SK-N-SH (cell line): Measurements from ENCODE around the gene OR5A2. TPM values are rescaled to one million over a fixed set of nuclear protein-coding genes. Genes with fewer than 3 reads are reported as not detected.

ENCODE experiments used
- CTCF ChIA-PET: fragments of 300-600, 350-600 bp; formaldehyde crosslinking; extraction: SDS; loops from one replicate; lab custom pipeline; 2021; lab: Yijun Ruan, JAX
- POLR2A ChIA-PET: fragments of 350-600 bp; sonication (Branson Sonifier 250); formaldehyde crosslinking; extraction: SDS; loops from one replicate; lab custom pipeline; 2020; ENCODE audit warnings: antibody characterized with exemption, inconsistent platforms; lab: Yijun Ruan, JAX
- DNase-seq: peaks from one replicate; pipeline ENCODE4 v3.0.0; 2012
- H2AFZ ChIP-seq: fragments of 200-600 bp; sonication (generic); 2 replicates; pipeline ENCODE4 v1.8.1; 2016; ENCODE audit warnings: antibody characterized with exemption, mild to moderate bottlenecking, low read depth
- H3F3A ChIP-seq: fragments of 200-600 bp; sonication (generic); replicated peaks from 2 replicates; pipeline ENCODE3; 2016; ENCODE audit warnings: antibody characterized with exemption, mild to moderate bottlenecking; ENCODE audit not compliant: insufficient read depth
- H3K27ac ChIP-seq, 2 experiments: fragments of 200-500 bp in 1 of 2; fragments of 200-600 bp in 1 of 2; sonication (Bioruptor generic) in 1 of 2; sonication (generic), shearing (Covaris generic) in 1 of 2; 2 replicates each; pipeline versions ENCODE4 v1.5.1 to v1.6.1; 2014 to 2016; ENCODE audit warnings: low read depth in 2 of 2, inconsistent platforms in 1 of 2, low read length in 1 of 2, mild to moderate bottlenecking in 1 of 2, mixed read lengths in 1 of 2
- H3K27me3 ChIP-seq: fragments of 200-600 bp; sonication (generic), shearing (Covaris generic); 2 replicates; pipeline ENCODE4 v1.6.1; 2016; ENCODE audit warnings: mixed run types; ENCODE audit not compliant: insufficient read depth
- H3K36me3 ChIP-seq, 2 experiments: fragments of 200-500 bp in 1 of 2; fragments of 200-600 bp in 1 of 2; sonication (Bioruptor generic) in 1 of 2; sonication (generic) in 1 of 2; replicated peaks in 1 of 2; 2 replicates each; pipeline versions ENCODE3 to v1.5.1; 2014 to 2016; ENCODE audit warnings: low read length in 1 of 2, mild to moderate bottlenecking in 1 of 2; ENCODE audit not compliant: insufficient read depth in 2 of 2, control insufficient read depth in 1 of 2
- H3K4me1 ChIP-seq, 2 experiments: fragments of 200-500 bp in 1 of 2; fragments of 200-600 bp in 1 of 2; sonication (Bioruptor generic) in 1 of 2; sonication (generic), shearing (Covaris generic) in 1 of 2; 2 replicates each; pipeline versions ENCODE4 v1.5.1 to v1.6.1; 2014 to 2016; ENCODE audit warnings: low read depth in 1 of 2, low read length in 1 of 2, mixed run types in 1 of 2; ENCODE audit not compliant: insufficient read depth in 2 of 2, control insufficient read depth in 1 of 2
- H3K4me2 ChIP-seq: fragments of 200-600 bp; sonication (generic), shearing (Covaris generic); 2 replicates; pipeline ENCODE4 v1.6.1; 2017; ENCODE audit warnings: mixed run types
- H3K4me3 ChIP-seq, 2 experiments: fragments of 200-500 bp in 1 of 2; fragments of 200-600 bp in 1 of 2; sonication (Bioruptor generic) in 1 of 2; sonication (generic), shearing (Covaris generic) in 1 of 2; 2 replicates each; pipeline versions ENCODE4 v1.5.1 to v1.8.1; 2014 to 2016; ENCODE audit warnings: low read depth in 2 of 2, inconsistent platforms in 1 of 2, low read length in 1 of 2, mild to moderate bottlenecking in 1 of 2, mixed read lengths in 1 of 2, moderate library complexity in 1 of 2
- H3K79me2 ChIP-seq: fragments of 200-600 bp; sonication (generic); 2 replicates; pipeline ENCODE4 v1.8.1; 2017; ENCODE audit warnings: mild to moderate bottlenecking; ENCODE audit not compliant: insufficient read depth
- H3K9ac ChIP-seq: fragments of 200-600 bp; sonication (generic); 2 replicates; pipeline ENCODE4 v1.6.1; 2017; ENCODE audit warnings: mixed run types
- H3K9me2 ChIP-seq: fragments of 200-600 bp; sonication (generic); 2 replicates; pipeline ENCODE4 v1.6.1; 2017; ENCODE audit warnings: mixed run types
- H3K9me3 ChIP-seq: fragments of 200-600 bp; sonication (generic); 2 replicates; pipeline ENCODE4 v1.6.1; 2017; ENCODE audit warnings: mixed run types, mild to moderate bottlenecking, moderate library complexity
- H4K20me1 ChIP-seq: fragments of 200-600 bp; sonication (generic); 2 replicates; pipeline ENCODE4 v1.6.1; 2017; ENCODE audit warnings: mild to moderate bottlenecking, mixed run types; ENCODE audit not compliant: insufficient read depth
- CHD2 ChIP-seq: fragments of 150-350 bp; IDR thresholded peaks from 2 replicates; pipeline ENCODE4 v1.6.1; 2018; ENCODE audit warnings: low read length; ENCODE audit not compliant: partially characterized antibody
- EZH2phosphoT487 ChIP-seq: fragments of 200-600 bp; sonication (generic); IDR thresholded peaks from 2 replicates; pipeline ENCODE4 v1.6.1; 2017; ENCODE audit warnings: low read depth, mixed run types, mild to moderate bottlenecking, antibody characterized with exemption, moderate library complexity, borderline replicate concordance
- FOXJ3 ChIP-seq: sonication (generic); formaldehyde crosslinking; IDR thresholded peaks from 2 replicates; pipeline ENCODE4 v1.5.1; 2020; ENCODE audit warnings: mild to moderate bottlenecking, missing genetic modification reagents
- MEF2A ChIP-seq: IDR thresholded peaks from 2 replicates; pipeline ENCODE4 v1.4.0; 2012; ENCODE audit warnings: low read depth, borderline replicate concordance
- NFIC ChIP-seq: IDR thresholded peaks from 2 replicates; pipeline ENCODE4 v1.4.0; 2012; ENCODE audit warnings: borderline replicate concordance
- NRF1 ChIP-seq: IDR thresholded peaks from 2 replicates; pipeline ENCODE4 v1.6.1; 2012; ENCODE audit warnings: low read depth, mild to moderate bottlenecking, low read length
- RAD21 ChIP-seq: IDR thresholded peaks from 2 replicates; pipeline ENCODE4 v1.6.1; 2012; ENCODE audit warnings: mild to moderate bottlenecking, low read length
- RCOR1 ChIP-seq: fragments of 150-350 bp; IDR thresholded peaks from 2 replicates; pipeline ENCODE4 v1.6.1; 2017; ENCODE audit warnings: antibody characterized with exemption, low read length
- REST ChIP-seq: IDR thresholded peaks from 2 replicates; pipeline ENCODE4 v1.6.1; 2012; ENCODE audit warnings: mild to moderate bottlenecking, low read depth, low read length, moderate library complexity
- RFX5 ChIP-seq: IDR thresholded peaks from 2 replicates; pipeline ENCODE4 v1.6.1; 2012; ENCODE audit warnings: mild to moderate bottlenecking, improper control_type of control experiment, low read length
- RXRA ChIP-seq: IDR thresholded peaks from 2 replicates; pipeline ENCODE4 v1.4.0; 2012; ENCODE audit warnings: low read depth, mild to moderate bottlenecking, borderline replicate concordance
- TEAD4 ChIP-seq: IDR thresholded peaks from 2 replicates; pipeline ENCODE4 v1.4.0; 2012; ENCODE audit warnings: mild to moderate bottlenecking, borderline replicate concordance; ENCODE audit not compliant: insufficient read depth
- WGBS: methylation state at CpG from one replicate; pipeline ENCODE4 v1.1.6; 2017; ENCODE audit warnings: low lambda C conversion rate; 5-methylcytosine and 5-hydroxymethylcytosine counted together
- polyA plus RNA-seq, 3 experiments: library from polyadenylated mRNA; depleted of rRNA; stranded (reverse); fragments of >200 nt; gene quantifications; 2 replicates each; pipeline ENCODE4 v1.2.3, GENCODE V29; 2012
- TF ChIP-seq, protein P1 (sequence below): IDR thresholded peaks from 2 replicates; pipeline ENCODE4 v1.4.0; 2012; ENCODE audit warnings: low read depth
- TF ChIP-seq, protein P2 (sequence below): fragments of 150-350 bp; IDR thresholded peaks from 2 replicates; pipeline ENCODE4 v1.6.1; 2016; ENCODE audit warnings: mild to moderate bottlenecking, low read depth, low read length
- TF ChIP-seq, protein P3 (sequence below): IDR thresholded peaks from 2 replicates; pipeline ENCODE4; 2012

OR5A2 gene
- polyA plus RNA-seq, 1 of the 3 experiments (the other 2 are of a cell fraction), result not detected

- WGBS, result 0% methylated on average over 8 of the region's 8 CpGs
- CTCF ChIA-PET, result no interaction called here
- Histone ChIP-seq H3K4me1 (no peaks in the 10 kb centered on the region), H3K9ac (no peak overlapping the region), H3K4me3 (no peak overlapping the region), H3K36me3 (no peaks in the 10 kb centered on the region), H3K9me2 (no peaks in the 10 kb centered on the region), H3F3A (no peaks in the 10 kb centered on the region), H3K27me3 (no peaks in the 10 kb centered on the region), H3K27ac (no peak overlapping the region), H3K79me2 (no peaks in the 10 kb centered on the region), H3K9me3 (no peaks in the 10 kb centered on the region), H4K20me1 (no peaks in the 10 kb centered on the region), H2AFZ (no peak overlapping the region), H3K4me2 (no peak overlapping the region)
- TF ChIP-seq, protein P1, sequence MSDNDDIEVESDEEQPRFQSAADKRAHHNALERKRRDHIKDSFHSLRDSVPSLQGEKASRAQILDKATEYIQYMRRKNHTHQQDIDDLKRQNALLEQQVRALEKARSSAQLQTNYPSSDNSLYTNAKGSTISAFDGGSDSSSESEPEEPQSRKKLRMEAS, result no peak
- TF ChIP-seq MEF2A (no peak), REST (no peak), NRF1 (no peak), FOXJ3 (no peak), RXRA (no peak), TEAD4 (no peak), RAD21 (no peak), EZH2phosphoT487 (no peak), NFIC (no peak), RCOR1 (no peak), RFX5 (no peak), CHD2 (no peak)
- TF ChIP-seq, protein P2, sequence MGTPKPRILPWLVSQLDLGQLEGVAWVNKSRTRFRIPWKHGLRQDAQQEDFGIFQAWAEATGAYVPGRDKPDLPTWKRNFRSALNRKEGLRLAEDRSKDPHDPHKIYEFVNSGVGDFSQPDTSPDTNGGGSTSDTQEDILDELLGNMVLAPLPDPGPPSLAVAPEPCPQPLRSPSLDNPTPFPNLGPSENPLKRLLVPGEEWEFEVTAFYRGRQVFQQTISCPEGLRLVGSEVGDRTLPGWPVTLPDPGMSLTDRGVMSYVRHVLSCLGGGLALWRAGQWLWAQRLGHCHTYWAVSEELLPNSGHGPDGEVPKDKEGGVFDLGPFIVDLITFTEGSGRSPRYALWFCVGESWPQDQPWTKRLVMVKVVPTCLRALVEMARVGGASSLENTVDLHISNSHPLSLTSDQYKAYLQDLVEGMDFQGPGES, result no peak
- TF ChIP-seq, protein P3, sequence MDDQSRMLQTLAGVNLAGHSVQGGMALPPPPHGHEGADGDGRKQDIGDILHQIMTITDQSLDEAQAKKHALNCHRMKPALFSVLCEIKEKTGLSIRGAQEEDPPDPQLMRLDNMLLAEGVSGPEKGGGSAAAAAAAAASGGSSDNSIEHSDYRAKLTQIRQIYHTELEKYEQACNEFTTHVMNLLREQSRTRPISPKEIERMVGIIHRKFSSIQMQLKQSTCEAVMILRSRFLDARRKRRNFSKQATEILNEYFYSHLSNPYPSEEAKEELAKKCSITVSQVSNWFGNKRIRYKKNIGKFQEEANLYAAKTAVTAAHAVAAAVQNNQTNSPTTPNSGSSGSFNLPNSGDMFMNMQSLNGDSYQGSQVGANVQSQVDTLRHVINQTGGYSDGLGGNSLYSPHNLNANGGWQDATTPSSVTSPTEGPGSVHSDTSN, result no peak
- POLR2A ChIA-PET, result interaction anchor here (0.6 kb wide), 1 partner anchor 1126 kb away, joined by 3 read pairs; no protein-coding TSS in a partner anchor
- no peak for DNase-seq
Measured at GRCh38 chr11:59368238-59369022, 57.8 kb downstream of the OR5A2 start.

Other genes starting within 250 kb of the OR5A2 start
- gene MPEG1, start 213.5 kb downstream of the OR5A2 start, polyA plus RNA-seq (2012; rRNA removed), result not detected in 2 replicates
- gene OR5AN1, start 67.5 kb downstream of the OR5A2 start, polyA plus RNA-seq (2012; rRNA removed), result not detected in 2 replicates
- gene OR5A1, start 10.1 kb upstream of the OR5A2 start, polyA plus RNA-seq (2012; rRNA removed), result not detected in 2 replicates
- gene OR4D6, start 30.5 kb upstream of the OR5A2 start, polyA plus RNA-seq (2012; rRNA removed), result not detected in 2 replicates
- gene OR4D10, start 46.9 kb upstream of the OR5A2 start, polyA plus RNA-seq (2012; rRNA removed), result not detected in 2 replicates
- not detected in 2 replicates for gene OR4D11, start 77.2 kb upstream of the OR5A2 start, polyA plus RNA-seq (2012; rRNA removed)
- gene OR4D9, start 85.1 kb upstream of the OR5A2 start, polyA plus RNA-seq (2012; rRNA removed), result not detected in 2 replicates
- 11.8 and 12.1 TPM in 2 replicates for gene OSBP, start 189.4 kb upstream of the OR5A2 start, polyA plus RNA-seq (2012; rRNA removed)
- 20.5 and 22.0 TPM in 2 replicates for gene PATL1, start 242.6 kb upstream of the OR5A2 start, polyA plus RNA-seq (2012; rRNA removed)